GM12872 (cell line): ENCODE data around the gene SH2D3C.

Experiments used
- TF ChIP-seq, protein P1 (sequence below): IDR thresholded peaks from 3 replicates; pipeline ENCODE4 v1.5.1; 2011; ENCODE audit warnings: low read depth, mild to moderate bottlenecking, low read length, moderate library complexity; ENCODE audit not compliant: insufficient read depth

The SH2D3C gene

DNA sequence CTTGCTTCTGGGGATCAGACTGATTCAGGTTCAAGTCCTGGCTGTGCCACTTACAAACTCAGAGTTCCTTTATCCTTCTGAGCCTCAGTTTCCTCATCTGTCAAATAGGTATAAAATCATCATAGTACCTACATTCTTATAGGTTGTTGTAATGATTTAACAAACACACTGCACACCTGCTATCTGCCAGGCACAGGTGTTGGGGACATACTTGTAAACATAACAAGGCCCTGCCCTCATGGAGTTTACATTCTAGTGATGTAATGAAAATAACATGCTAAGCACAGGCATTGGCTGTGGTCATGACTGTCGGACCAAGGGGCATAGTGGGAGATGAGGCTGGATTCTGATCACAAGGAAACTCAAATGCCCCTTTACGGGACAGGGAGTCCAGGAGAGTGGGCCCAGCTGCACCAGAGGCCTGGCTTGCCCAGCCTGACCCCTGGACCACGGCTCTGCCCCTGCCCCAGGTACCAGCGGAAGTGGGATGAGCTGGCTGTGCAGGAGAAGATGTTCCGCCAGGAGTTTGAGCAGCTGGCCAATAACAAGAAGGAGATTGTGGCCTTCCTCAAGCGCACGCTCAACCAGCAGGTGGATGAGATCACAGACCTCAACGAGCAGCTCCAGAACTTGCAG, 69.4 kb downstream of the SH2D3C start:
- TF ChIP-seq, protein P1, sequence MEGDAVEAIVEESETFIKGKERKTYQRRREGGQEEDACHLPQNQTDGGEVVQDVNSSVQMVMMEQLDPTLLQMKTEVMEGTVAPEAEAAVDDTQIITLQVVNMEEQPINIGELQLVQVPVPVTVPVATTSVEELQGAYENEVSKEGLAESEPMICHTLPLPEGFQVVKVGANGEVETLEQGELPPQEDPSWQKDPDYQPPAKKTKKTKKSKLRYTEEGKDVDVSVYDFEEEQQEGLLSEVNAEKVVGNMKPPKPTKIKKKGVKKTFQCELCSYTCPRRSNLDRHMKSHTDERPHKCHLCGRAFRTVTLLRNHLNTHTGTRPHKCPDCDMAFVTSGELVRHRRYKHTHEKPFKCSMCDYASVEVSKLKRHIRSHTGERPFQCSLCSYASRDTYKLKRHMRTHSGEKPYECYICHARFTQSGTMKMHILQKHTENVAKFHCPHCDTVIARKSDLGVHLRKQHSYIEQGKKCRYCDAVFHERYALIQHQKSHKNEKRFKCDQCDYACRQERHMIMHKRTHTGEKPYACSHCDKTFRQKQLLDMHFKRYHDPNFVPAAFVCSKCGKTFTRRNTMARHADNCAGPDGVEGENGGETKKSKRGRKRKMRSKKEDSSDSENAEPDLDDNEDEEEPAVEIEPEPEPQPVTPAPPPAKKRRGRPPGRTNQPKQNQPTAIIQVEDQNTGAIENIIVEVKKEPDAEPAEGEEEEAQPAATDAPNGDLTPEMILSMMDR, result no peak

DNA sequence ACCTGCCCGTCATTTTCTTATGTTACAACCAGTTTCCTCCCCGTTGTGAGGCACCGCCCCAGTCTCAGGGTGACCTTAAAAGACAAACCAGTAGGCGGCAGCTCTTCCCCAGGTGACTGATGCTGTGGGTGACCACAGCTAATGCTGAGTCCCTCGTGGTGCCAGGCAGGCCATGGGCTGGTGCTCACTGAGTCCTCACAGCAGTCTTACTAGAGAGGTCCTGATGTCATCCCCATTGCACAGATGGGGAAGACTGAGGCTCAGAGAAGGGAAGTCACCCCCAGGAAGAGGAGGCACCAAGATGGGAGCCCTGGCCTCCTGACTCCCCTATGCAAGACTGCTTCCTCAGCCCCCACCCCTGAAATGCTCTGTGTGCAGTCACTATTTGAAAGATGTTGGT, 70.7 kb downstream of the SH2D3C start:
- TF ChIP-seq, protein P1, result peak; percentile 49; the same call in 2 of the 3 replicates

DNA sequence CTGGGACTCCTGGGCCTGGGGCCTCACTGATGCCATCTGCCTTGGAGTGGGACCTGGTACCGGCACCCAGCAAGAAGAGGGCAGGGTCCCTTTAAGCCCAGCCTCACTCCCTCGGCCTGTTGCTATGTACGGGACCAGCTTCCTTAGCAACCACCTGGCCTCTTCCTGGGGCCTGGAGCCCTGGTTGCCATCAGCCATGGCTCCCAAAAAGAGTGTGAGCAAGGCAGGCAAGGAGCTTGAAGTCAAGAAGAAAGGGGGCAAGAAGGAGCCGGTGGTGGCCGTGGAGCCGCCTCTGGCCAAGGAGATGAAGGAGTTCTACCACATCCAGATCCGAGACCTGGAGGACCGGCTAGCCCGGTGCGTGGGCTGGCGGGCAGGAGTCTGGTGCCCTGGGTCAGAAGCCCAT, 71.6 kb downstream of the SH2D3C start, which contains the start of gene CFAP157:
TSS of gene CFAP157 (plus strand) at position 153 of the 406 bp plus-strand sequence. CDS start at position 197, 44 bp downstream.
- TF ChIP-seq, protein P1, result no peak

GRCh38 chr9:127705577-127706379, 72.7 kb downstream of the SH2D3C start:
- TF ChIP-seq, protein P1, result no peak

DNA sequence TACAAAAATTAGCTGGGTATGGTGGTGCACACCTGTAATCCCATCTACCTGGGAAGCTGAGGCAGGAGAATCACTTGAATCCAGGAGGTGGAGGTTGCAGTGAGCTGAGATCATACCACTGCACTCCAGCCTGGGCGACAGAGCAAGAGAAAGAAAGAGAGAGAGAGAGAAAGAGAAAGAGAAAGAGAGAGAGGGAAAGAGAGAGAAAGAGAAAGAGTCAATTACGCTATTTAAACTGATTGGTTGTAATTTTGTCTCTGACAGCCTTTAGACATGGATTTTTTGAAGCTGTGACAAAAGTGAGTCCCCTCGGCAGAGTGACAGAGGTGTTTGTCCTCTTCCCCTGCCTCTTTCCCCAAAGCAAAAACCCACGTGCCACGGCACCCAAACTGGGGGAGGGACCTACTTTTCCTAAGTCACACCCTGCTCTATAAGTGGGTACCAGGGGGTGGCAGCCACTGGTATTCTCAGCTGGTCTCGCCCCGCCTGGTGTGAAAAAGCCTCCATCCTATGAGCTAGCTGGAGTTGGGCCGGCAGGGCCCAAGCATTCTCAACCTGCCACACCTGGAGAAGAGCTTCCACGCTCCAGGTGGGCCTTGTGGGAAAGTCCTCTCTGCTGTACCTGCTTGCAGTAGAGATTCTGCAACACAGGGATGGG, 75.0 kb downstream of the SH2D3C start:
- TF ChIP-seq, protein P1, result no peak

- TF ChIP-seq, protein P1, result no peak
These were observed 77.7 kb downstream of the SH2D3C start for GRCh38 chr9:127700594-127701255.

- TF ChIP-seq, protein P1, result no peak
These were observed 78.3 kb downstream of the SH2D3C start for GRCh38 chr9:127700140-127700539.
